Fibroblast of the aortic adventitia (primary cell): ENCODE data around the gene CUBN. TPM values are rescaled to one million over a fixed set of nuclear protein-coding genes. Genes with fewer than 3 reads are reported as not detected.

ENCODE experiments used
- DNase-seq: peaks from one replicate; pipeline ENCODE4 v3.0.0-alpha.2; 2010; ENCODE audit warnings: low read depth
- H3K4me3 ChIP-seq: 2 replicates; pipeline ENCODE4 v1.5.1; 2011; ENCODE audit warnings: low read depth, mild to moderate bottlenecking, control low read depth, low read length, moderate library complexity
- total RNA-seq: library from RNA; depleted of rRNA; stranded (reverse); fragments of >200 nt; gene quantifications from 2 replicates; pipeline ENCODE4 v1.2.3, GENCODE V29; 2012; ENCODE audit warnings: low replicate concordance
- TF ChIP-seq, protein P1 (sequence below): IDR thresholded peaks from 2 replicates; pipeline ENCODE4 v1.5.1; 2011; ENCODE audit warnings: mild to moderate bottlenecking, low read length, control low read depth, inconsistent platforms; ENCODE audit not compliant: insufficient read depth

The CUBN gene
- 3.4 and 4.2 TPM in 2 replicates for total RNA-seq

GRCh38 chr10:17129741-17130140, at the start of gene CUBN:
TSS of gene CUBN (minus strand) at chr10:17129811. CDS start at chr10:17129765, 46 bp downstream.
- TF ChIP-seq, protein P1, sequence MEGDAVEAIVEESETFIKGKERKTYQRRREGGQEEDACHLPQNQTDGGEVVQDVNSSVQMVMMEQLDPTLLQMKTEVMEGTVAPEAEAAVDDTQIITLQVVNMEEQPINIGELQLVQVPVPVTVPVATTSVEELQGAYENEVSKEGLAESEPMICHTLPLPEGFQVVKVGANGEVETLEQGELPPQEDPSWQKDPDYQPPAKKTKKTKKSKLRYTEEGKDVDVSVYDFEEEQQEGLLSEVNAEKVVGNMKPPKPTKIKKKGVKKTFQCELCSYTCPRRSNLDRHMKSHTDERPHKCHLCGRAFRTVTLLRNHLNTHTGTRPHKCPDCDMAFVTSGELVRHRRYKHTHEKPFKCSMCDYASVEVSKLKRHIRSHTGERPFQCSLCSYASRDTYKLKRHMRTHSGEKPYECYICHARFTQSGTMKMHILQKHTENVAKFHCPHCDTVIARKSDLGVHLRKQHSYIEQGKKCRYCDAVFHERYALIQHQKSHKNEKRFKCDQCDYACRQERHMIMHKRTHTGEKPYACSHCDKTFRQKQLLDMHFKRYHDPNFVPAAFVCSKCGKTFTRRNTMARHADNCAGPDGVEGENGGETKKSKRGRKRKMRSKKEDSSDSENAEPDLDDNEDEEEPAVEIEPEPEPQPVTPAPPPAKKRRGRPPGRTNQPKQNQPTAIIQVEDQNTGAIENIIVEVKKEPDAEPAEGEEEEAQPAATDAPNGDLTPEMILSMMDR, result no peak
- no peak within 1 kb of the TSS for H3K4me3 ChIP-seq
- no peak for DNase-seq

DNA sequence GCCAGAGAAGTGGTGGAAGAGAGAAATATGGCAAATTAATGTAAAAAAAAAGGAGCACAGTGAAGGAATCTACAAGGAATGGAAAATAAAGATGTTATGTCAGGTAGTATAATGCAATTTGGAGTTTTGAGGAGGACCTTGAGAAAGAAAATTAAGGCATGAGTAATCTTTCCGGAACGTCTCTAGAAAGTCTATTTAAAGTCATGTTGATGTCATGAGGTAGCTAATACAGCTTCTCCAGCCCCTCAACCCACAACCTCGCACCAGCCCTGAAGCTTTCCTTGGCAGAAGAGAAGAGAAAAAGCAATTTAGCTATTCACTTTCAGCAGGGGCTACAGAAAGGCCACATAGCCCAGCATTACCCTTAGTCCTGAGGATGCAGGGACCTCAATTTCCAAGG, 49.4 kb upstream of the CUBN start:
- TF ChIP-seq, protein P1, result no peak
- DNase-seq, result peak; percentile 31
- H3K4me3 ChIP-seq, result no peak overlapping the region

DNA sequence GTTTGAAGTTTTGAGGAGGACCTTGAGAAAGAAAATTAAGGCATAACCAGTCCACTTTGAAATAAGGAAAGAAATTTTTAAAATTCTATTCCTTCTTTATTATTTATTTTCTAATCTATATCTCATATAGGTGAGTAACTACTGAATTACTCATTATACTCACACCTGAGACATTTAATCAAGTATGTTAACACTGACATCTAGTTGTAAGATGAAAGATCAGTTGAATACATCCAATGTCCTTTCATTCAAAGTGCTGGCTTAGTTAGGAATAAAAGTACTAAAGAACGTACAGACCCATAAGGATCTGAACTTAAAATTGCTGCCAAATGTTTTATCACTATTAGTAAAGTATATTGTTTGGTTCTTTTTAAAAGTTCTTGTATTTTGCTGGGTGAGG, 48.4 kb upstream of the CUBN start:
- TF ChIP-seq, protein P1, result no peak
- DNase-seq, result no peak

DNA sequence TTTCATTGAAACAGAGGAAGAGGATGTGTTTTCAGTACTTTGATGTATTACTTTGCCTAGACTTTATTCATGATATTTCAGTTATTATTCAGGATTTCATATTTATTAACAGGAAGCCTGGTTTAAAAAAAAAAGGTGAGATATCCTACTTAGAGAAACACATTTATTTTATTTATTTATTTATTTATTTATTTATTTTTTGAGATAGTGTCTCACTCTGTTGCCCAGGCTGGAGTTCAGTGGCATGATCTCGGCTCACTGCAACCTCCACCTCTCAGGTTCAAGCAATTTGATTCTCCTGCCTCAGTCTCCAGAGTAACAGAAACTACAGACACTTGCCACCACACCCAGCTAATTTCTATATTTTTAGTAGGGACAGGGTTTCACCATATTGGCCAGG, 47.4 kb upstream of the CUBN start:
- DNase-seq, result no peak
- TF ChIP-seq, protein P1, result no peak
- no peak overlapping the region for H3K4me3 ChIP-seq

More for the DNA sequence above, 48.4 kb upstream of the CUBN start:
- no peak overlapping the region for H3K4me3 ChIP-seq

GRCh38 chr10:17176091-17176490, 46.5 kb upstream of the CUBN start:
- no peak for DNase-seq
- no peak overlapping the region for H3K4me3 ChIP-seq
- TF ChIP-seq, protein P1, result no peak

DNA sequence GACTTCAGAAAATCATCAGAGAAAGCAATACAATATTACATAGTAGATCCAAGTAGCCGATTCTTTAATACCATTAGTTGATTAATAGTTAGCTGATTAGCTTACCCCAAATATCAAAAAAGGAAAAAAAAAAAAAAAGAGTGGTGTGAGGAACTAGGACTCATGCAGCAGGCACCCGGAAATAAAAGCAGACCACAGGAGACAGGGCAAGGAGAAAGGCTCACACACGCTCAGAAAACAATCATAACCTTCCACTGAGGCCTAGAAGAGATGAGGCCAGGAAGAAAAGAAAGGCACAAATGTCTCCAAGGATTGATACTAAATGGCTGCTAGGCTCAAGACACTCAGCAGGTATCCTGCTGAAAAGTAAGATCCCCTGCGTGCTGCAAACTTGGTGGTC, 45.9 kb upstream of the CUBN start:
- peak; percentile 20 for DNase-seq
- TF ChIP-seq, protein P1, result no peak

GRCh38 chr10:17174626-17175025, 45.0 kb upstream of the CUBN start:
- TF ChIP-seq, protein P1, result no peak
- DNase-seq, result no peak
- H3K4me3 ChIP-seq, result no peak overlapping the region

More for the DNA sequence above, 45.9 kb upstream of the CUBN start:
- H3K4me3 ChIP-seq, result no peak overlapping the region
